Tibial artery (tissue), 4 donors: ENCODE results near the gene SLC6A2.

Source experiments
- DNase-seq, 2 donors: peaks; one replicate each; pipeline ENCODE4 v3.0.0-alpha.2; 2019
- H3K27ac ChIP-seq, 2 donors: fragments of 200-600 bp; sonication (generic) in 1 of 2; 1 replicate in 1 of 2; 2 replicates in 1 of 2; pipeline ENCODE4 v1.5.1; 2018 to 2019; ENCODE audit warnings: mild to moderate bottlenecking in 1 of 2
- H3K27me3 ChIP-seq, 2 donors: fragments of 200-600 bp; sonication (generic) in 1 of 2; one replicate each; pipeline versions ENCODE4 v1.5.1 to v1.6.0; 2016 to 2019
- H3K36me3 ChIP-seq, 3 donors: fragments of 200-600 bp; sonication (generic) in 2 of 3; one replicate each; pipeline ENCODE4 v1.5.1; 2016 to 2019; ENCODE audit warnings: mild to moderate bottlenecking in 2 of 3
- H3K4me1 ChIP-seq, 4 donors: fragments of 200-600 bp; sonication (generic) in 2 of 4; 1 replicate in 3 of 4; 2 replicates in 1 of 4; pipeline ENCODE4 v1.5.1; 2016 to 2019
- H3K4me3 ChIP-seq, 2 donors: fragments of 200-600 bp; sonication (generic) in 1 of 2; 1 replicate in 1 of 2; 2 replicates in 1 of 2; pipeline ENCODE4 v1.5.1; 2018 to 2019; ENCODE audit warnings: mild to moderate bottlenecking in 2 of 2
- H3K9me3 ChIP-seq, 3 donors: fragments of 200-600 bp; sonication (generic) in 1 of 3; one replicate each; pipeline ENCODE4 v1.5.1; 2016 to 2019
- intact Hi-C: fragments of 100-400 bp; cut with DNase I; formaldehyde crosslinking; loops from one replicate; pipeline ENCODE4 v1.15.0; 2023; ENCODE audit warnings: low total_unique reads
- TF ChIP-seq, protein P1 (sequence below), 2 experiments: fragments of 200-600 bp in 1 of 2; fragments of 450-650 bp in 1 of 2; IDR thresholded peaks; one replicate each; pipeline ENCODE4 v1.5.1; 2017 to 2019; ENCODE audit warnings: antibody characterized with exemption in 2 of 2, mild to moderate bottlenecking in 1 of 2, moderate library complexity in 1 of 2

The SLC6A2 gene

DNA sequence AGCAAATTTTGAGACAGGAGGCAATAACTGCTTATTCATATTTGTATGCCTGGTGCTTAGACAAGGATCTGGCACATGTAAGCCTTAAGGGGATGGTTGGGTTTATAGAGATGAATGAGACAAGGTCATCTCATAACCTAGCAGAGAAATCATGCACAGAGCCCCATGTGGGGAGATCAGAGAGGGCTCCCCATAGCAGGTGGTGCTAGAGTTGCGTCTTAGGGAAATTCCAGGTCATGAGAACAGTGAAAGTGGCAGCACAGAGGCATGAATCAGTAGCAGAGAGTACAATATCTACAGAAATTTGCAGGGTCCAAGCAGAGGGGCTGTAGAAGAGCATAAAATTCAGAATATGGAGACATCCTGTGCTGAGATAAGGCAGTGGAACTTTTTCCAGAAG lies 57.3 kb downstream of the SLC6A2 start:
- TF ChIP-seq, protein P1, sequence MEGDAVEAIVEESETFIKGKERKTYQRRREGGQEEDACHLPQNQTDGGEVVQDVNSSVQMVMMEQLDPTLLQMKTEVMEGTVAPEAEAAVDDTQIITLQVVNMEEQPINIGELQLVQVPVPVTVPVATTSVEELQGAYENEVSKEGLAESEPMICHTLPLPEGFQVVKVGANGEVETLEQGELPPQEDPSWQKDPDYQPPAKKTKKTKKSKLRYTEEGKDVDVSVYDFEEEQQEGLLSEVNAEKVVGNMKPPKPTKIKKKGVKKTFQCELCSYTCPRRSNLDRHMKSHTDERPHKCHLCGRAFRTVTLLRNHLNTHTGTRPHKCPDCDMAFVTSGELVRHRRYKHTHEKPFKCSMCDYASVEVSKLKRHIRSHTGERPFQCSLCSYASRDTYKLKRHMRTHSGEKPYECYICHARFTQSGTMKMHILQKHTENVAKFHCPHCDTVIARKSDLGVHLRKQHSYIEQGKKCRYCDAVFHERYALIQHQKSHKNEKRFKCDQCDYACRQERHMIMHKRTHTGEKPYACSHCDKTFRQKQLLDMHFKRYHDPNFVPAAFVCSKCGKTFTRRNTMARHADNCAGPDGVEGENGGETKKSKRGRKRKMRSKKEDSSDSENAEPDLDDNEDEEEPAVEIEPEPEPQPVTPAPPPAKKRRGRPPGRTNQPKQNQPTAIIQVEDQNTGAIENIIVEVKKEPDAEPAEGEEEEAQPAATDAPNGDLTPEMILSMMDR (IDR thresholded peaks at IDR 0.05), result no peak
- no peak overlapping the region for H3K27ac ChIP-seq
- peaks cover 0 to 32% of the 10 kb centered on the region in 2 donors for H3K27me3 ChIP-seq

DNA sequence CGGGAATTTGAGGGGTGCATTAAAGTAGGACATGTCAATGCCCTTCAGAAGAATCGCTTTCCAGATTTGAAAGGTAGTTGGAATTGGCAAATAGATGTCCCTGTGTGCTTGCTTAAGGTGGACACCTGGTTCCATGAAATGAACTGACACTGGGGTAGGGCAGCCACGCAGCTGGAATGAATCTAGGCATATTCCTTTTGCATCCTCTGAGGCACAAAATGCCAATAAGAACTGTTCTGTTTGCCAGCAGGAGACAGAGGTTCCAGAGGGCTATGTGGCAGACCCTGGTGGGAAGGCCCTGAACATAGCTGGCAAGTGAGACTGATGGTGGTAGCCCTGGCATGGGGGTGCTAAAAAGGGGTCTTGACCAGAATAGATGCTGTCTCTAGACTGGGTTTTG lies 61.5 kb downstream of the SLC6A2 start:
- intact Hi-C loops, result no loop called here
- Histone ChIP-seq H3K9me3 (peaks cover 0 to 4% (median 0%) of the 10 kb centered on the region in 3 donors), H3K4me1 (no peaks in the 10 kb centered on the region), H3K27ac (no peak overlapping the region), H3K27me3 (peaks cover 0 to 3% of the 10 kb centered on the region in 2 donors), H3K4me3 (no peak overlapping the region), H3K36me3 (no peaks in the 10 kb centered on the region)
- DNase-seq, result no peak
- TF ChIP-seq, protein P1 (IDR thresholded peaks at IDR 0.05), result no peak

More for the DNA sequence above, 57.3 kb downstream of the SLC6A2 start:
- no peaks in the 10 kb centered on the region for H3K36me3 ChIP-seq
- intact Hi-C loops, result loop anchor here (5.0 kb wide), 1 partner anchor 129 kb away; no protein-coding TSS in a partner anchor
- H3K4me3 ChIP-seq, result no peak overlapping the region
- H3K4me1 ChIP-seq, result no peaks in the 10 kb centered on the region
- H3K9me3 ChIP-seq, result no peaks in the 10 kb centered on the region
- no peak for DNase-seq

DNA sequence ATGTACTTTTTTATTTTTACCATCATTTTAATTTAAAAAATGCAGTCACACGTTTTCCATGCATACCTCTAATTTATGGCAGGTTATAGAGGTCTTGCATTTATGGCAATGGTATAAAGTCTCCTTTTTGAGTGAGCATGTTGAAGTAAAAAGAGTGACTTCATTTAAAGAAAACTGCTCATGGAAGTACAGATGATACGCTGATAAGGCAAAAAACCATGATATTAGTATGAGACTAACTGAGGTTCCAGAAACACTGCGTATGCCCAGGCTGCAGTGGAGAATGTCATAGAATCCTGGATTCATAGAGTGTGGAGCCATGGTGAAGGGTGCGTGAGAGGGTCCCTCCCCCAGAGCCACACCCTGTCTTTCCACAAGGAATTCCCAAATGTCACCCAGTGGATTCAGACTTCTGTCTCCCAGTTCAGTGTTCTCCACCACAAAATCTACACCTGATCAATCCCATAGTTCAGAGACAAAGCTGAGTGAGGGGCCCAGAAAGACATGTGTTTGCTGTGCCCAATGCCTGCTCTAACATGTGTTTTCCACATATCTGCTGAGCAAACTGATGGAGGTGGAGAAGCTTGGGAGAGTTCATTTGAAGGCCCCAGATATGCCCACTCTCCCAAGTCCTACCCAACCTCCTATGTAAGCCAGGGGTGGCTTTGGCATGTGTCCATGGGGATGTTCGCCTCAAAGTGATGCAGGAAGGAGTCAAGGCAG lies 69.4 kb downstream of the SLC6A2 start:
- no peak for DNase-seq
- TF ChIP-seq, protein P1 (IDR thresholded peaks at IDR 0.05), result no peak
- Histone ChIP-seq H3K36me3 (no peaks in the 10 kb centered on the region), H3K4me1 (no peaks in the 10 kb centered on the region), H3K27me3 (no peaks in the 10 kb centered on the region), H3K9me3 (peaks cover 0 to 3% (median 0%) of the 10 kb centered on the region in 3 donors), H3K4me3 (no peak overlapping the region), H3K27ac (no peak overlapping the region)
- intact Hi-C loops, result no loop called here

DNA sequence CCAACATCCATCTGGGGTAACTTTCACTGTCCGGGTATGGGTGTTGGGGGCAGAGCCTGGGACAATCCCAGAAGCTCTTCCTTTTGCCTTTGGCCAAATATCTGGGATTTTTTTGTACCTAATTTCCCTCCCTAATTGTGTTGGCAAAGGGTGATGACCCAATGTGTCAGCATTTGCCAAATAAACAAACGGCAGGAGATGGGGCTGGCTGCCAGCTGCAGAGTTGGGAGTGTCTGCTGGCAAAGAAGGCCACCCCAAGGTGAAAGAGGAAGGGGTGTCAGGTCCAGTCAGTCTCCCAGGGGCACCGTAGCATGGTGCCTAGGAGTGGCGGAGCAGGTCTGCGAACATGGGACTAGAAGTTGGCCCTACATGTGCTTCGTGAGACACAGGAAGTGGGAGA lies 73.0 kb downstream of the SLC6A2 start:
- TF ChIP-seq, protein P1 (IDR thresholded peaks at IDR 0.05), result no peak
- H3K27ac ChIP-seq, result no peak overlapping the region
- H3K9me3 ChIP-seq, result no peaks in the 10 kb centered on the region
- intact Hi-C loops, result no loop called here
- DNase-seq, result no peak
- no peaks in the 10 kb centered on the region for H3K27me3 ChIP-seq
- no peaks in the 10 kb centered on the region for H3K36me3 ChIP-seq
- no peak overlapping the region for H3K4me3 ChIP-seq
- no peaks in the 10 kb centered on the region for H3K4me1 ChIP-seq

DNA sequence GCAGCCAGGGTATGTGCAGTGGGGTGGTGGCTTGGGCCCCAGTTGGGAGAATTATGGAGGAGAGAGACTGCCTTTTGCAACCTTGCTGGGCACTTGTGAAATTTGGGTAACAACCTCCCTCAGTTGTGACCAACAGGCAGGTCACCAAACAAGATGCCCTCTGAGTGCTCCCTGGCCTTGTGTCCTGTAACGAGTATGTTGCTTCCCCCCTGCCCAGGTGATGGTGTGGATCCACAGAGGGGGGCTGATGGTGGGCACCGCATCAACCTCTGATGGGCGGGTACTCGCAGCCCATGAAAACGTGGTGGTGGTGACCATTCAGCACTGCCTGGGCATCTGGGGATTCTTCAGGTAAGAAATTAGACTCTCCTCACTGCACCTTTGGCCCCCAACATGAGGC lies 74.3 kb downstream of the SLC6A2 start:
- no peaks in the 10 kb centered on the region for H3K27me3 ChIP-seq
- no peak for DNase-seq
- TF ChIP-seq, protein P1 (IDR thresholded peaks at IDR 0.05), result no peak

More for the DNA sequence above, 74.3 kb downstream of the SLC6A2 start:
- H3K36me3 ChIP-seq, result no peaks in the 10 kb centered on the region
- H3K4me1 ChIP-seq, result no peaks in the 10 kb centered on the region
- H3K4me3 ChIP-seq, result no peak overlapping the region
- no peak overlapping the region for H3K27ac ChIP-seq
- H3K9me3 ChIP-seq, result no peaks in the 10 kb centered on the region
- intact Hi-C loops, result no loop called here
